Limb (tissue), 2 donors: Measurements from ENCODE around the gene CNTLN.
"Not testable (repeated sequence)": the region's sequence is repeated elsewhere in the genome, so short reads cannot be mapped to it uniquely, and the experiment has no call there.

ENCODE experiments used
- DNase-seq, 2 donors: peaks; one replicate each; pipeline ENCODE4 v3.0.0-alpha.2; 2016; ENCODE audit errors: extremely low spot score in 2 of 2

Gene CNTLN

DNA sequence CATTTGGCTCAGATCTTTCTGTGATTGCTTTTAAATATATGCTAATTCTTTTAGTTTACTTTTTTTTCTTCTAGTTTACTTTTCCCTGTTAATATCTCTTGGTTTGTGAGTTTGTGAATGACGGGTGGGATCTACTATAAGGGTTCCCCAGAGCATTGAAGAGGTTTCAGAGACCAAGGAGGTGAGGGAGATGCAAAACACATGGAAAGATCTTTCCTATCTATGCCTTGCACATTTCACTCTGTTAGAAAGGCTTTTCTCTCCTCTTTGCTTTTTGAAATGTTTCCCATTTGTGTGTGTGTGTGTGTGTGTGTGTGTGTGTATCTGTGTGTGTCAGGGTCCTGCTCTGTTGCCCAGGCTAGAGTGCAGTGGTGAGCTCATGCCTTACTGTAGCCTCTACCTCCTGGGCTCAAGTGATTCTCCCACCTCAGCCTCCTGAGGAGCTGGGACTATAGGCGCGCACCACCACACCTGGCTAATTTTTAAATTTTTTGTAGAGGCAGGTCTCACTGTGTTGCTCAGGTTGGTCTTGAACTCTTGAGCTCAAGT lies 50.7 kb downstream of the CNTLN start:
- no peak for DNase-seq

DNA sequence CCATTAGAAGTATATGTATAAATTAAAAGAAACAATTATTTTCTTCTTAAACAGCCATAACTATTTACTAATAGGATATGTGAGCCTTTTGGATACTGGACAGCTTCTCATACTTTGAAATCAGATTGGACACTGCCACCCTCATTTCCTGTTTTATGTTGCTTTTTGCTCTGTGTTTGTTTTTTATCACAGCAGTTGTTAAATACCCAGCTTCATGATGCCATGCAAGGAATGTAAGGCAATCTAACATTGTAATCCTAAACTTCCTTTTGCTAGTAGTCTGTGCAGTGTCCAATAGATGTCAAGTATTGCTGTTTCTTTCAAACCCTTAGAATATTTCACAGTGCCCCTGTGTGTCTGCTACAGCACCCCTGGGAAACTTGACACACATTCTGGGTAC lies 56.2 kb downstream of the CNTLN start:
- DNase-seq: no peak

DNA sequence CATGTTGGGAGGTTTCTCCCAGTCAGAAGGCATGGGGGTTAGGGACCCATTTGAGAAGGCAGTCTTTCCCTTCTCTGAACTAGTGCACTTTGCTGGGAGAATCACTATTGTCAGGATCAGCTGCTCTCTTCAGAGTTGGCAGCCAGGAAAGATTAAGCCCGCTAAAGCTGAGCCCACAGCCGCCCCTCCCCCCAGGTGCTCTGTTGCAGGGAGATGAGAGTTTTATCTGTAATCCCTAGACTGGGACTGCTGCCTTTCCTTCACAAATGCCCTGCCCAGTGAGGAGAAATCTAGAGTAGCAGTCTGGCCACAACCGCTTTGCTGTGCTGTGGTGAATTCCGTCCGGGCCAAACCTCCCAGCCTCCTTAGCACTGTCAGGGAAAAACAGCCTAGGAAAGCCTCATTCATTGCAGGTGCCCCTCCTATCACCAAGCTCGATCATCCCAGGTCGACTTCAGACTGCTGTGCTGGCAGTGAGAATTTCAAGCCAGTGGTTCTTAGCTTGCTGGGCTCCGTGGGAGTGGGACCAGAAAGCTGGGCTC lies 69.8 kb downstream of the CNTLN start:
- no peak for DNase-seq

DNA sequence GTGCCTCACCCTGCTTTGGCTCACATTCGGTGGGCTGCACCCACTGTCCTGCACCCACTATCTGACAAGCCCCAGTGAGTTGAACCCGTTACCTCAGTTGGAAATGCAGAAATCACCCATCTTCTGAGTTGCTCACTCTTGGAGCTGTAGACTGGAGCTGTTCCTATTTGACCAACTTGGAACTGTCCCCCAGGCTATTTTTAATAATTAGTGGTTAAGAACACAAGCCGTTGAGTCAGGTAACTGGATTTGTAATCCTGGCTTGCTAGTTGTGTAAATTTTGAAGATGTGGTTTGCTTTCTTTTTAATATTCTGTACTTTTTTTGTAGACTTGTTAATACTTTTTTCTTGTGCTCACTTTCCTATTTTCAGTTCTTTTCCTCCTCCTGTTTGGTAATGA lies 81.2 kb downstream of the CNTLN start:
- DNase-seq: no peak

DNA sequence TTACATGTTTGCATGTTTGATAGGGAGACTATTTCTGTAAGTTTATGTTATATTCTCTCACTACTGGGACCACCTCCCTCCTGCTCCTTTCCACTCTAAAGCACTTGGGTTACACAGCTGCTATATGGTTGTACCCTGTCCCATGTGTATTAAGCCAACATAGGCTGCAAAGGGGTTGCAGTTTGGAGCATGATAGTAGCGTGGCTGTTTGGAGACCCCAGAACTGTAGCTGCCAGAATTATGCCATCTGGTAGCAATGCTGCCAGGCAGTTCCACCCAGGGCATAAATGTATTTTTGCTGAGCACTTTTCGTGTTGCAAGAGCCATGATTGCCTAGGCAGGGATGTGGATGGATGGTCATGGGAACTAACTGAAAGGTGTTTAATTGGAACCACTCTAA lies 81.8 kb downstream of the CNTLN start:
- no peak for DNase-seq

DNA sequence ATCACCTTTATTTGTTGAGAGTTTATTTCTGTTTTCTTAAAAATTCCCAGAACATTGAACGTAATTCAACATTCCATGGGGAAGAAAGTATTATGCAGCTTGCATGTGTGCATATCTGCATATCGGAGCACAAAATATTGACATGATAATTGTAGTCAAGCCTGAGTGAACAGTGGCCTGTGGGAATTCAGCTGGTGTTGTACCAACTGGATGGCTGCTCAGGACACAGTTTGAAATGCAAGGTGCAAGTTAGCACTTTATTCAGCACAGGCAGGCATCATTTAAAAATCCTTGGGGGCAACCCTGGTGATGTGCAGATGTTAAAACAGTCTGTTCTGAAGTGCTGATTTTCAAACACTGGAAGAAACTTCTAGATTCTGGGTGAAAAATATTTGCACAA lies 82.4 kb downstream of the CNTLN start:
- DNase-seq: no peak

DNA sequence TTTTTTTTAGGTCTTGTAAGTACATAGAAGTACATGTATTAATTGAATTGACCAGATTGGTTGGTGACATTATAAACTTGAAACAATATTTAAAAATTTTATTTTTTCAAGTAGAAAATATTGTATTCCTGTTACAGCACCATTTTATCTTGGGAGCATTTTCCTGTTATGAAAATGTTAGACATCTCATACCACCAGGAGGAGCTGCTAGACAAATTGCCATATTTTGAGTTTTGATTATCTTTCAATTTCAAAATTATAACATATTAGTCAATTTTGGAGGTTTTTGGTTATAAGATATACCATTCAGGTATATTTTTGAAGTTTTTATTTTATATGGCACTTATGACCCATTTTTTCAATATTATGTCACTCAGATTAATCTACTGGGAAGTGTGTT lies 84.4 kb downstream of the CNTLN start:
- DNase-seq: no peak

DNA sequence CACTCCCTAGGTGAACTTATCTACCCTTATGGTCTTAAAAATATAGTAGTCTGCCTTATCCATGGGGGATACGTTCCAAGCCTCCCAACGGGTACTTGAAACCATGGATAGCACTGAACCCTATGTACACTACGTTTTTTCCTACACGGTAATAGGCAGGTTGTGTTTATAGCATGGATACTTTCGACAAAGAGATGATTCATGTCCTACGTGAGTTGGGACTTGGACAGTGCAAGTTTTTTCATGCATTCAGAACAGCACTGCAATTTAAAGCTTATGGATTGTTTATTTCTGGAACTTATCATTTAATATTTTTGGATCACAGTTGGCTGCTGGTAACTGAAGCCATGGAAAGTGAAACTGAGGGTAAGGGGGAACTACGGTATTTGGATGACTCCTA lies 88.1 kb downstream of the CNTLN start:
- DNase-seq: no peak

DNA sequence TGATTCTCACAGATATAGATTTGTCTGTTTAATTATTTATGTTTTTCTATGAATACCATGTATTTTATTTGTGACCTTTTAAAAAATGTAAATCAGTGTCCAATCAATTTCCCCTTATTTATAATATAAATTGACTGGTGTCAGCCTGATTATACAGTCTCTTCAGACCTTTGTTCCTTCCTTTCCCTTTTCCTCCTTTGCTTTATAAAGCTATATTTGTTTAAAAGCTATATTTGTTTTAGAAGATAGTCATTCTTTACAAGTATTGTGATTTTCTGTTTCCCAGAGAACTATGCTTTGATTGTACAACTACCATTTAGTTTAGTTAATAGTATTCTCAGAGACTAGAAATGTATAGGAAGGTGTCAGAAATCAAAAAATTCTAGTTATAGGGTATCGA lies 90.6 kb downstream of the CNTLN start:
- no peak for DNase-seq

DNA sequence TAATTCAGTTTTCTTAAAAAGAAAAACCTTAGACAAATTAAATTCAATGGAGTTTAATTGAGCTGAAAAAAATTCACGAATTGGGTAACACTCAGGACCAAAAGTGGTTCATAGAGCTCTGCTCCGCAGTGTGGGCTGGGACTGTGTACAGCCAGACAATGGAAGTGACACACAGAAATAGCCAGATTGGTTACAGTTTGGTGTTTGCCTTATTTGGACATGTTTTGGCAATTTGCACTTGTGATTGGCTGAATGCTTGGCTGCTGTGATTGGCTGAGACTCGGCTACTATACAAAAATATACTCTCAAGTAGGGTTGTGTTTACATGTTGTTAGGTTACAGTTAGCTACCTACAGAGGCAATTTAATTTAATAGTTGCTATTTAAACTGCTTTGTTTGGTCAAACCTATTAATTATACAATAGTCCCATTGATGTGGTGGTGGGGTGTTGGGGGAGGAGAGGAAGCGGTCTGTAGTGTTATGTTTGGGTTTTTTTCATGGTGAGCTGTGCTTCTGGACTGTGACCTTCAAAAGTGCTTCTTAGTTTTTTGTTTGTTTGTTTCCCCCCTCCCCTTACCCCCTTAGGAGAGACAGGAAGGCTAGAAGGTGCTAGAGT lies 95.2 kb downstream of the CNTLN start:
- no peak for DNase-seq

DNA sequence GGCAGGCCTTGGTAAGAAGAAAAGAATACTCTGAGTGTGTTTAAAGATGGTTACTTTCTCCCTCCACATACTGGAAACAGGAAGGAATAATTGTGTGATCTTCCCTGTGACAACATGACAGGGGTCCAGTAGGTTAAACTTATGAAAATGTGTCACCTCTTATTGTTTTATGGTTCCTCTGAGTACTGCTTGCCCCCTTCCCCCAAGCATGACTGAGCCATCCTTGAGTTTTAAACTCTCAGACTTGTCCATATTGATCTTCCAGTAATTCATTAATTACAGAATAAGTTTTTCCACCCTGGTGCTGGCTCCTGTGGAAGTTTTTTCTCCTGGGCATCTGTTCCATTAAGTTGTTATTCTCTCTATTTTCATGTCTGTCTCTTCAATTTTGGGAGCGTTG lies 95.8 kb downstream of the CNTLN start:
- no peak for DNase-seq

DNA sequence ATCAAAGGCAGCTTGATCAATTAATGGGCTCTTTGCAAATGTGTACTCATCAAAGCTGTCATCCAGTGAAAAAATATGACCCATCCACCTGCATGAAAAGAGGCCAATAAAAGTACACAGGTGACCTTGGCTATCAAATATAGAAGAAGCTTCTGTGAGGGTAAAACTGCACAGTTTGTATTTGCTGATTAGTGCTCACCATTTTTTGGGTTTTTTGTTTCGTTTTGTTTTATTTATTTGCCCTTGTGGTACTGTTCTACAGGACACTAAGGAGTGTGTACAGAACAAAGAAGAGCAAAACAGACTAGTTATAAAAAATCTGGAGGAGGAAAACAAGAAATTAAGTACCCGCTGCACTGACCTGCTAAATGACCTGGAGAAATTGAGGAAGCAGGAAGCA lies 101.3 kb downstream of the CNTLN start:
- DNase-seq: no peak

DNA sequence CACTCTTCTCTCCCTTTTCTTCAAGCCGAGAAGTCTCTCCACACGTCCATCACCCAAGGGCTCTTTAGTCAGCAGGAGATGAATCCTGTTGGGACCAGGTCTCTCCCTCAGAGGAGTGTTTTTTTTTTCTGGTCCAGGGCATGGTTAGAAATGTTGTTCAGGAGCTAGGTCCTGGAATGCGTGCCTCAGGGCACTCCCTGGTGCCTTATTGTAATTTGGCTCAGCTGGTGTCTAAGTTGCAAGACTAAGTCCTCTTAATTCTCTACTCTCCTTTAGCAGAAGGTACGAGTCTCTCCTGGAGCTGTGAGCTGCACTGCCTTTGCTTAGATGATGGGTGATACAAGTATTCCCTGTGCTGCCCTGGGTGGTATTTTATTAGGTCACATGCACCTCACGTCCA lies 111.9 kb downstream of the CNTLN start:
- DNase-seq: no peak

DNA sequence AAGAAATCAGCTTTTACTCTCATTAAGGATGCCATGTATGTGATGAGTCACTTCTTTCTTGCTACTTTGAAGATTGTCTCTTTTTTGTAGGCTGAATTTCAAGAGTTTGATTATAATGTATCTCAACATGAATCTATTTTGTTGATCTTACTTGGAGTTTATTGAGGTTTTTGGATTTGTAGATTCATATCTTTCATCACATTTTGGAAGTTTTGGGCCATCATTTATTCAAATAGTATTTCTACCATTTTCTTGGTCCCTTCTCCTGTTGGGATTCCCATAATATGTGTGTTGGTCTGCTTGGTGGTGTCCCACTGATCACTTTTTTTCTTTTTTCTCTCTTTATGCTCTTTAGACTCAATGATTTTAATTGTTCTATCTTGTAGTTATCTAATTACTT lies 116.3 kb downstream of the CNTLN start:
- DNase-seq: no peak

DNA sequence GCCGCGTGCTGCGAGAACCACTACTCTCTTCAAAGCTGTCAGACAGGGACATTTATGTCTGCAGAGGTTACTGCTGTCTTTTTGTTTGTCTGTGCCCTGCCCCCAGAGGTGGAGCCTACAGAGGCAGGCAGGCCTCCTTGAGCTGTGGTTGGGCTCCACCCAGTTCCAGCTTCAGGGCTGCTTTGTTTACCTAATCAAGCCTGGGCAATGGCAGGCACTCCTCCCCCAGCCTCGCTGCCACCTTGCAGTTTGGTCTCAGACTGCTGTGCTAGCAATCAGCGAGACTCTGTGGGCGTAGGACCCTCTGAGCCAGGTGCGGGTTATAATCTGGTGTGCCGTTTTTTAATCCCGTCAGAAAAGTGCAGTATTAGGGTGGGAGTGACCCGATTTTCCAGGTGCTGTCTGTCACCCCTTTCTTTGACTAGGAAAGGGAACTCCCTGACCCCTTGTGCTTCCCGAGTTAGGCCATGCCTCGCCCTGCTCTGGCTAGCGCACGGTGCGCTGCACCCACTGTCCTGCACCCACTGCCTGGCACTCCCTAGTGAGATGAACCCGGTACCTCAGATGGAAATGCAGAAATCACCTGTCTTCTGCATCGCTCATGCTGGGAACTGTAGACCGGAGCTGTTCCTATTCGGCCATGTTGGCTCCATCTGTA lies 133.8 kb downstream of the CNTLN start:
- not testable (repeated sequence) for DNase-seq

DNA sequence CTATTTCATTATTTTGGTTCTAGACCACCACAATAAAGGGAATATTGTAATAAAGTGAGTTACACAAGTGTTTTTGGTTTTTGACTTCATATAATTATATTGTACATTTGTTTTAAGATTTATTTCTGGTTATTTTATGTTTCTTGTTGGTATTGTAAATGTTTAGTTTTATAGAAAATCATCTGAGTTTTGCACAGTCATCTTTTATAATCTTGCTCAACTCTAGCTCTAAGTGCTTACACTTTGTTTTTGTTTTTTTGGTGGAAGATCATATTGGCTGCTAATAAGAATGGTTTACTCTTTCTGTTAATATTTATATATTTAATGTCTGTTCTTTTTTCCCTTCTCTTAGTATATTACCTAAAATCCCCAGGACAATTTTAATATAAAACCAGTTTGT lies 135.0 kb downstream of the CNTLN start:
- no peak for DNase-seq

DNA sequence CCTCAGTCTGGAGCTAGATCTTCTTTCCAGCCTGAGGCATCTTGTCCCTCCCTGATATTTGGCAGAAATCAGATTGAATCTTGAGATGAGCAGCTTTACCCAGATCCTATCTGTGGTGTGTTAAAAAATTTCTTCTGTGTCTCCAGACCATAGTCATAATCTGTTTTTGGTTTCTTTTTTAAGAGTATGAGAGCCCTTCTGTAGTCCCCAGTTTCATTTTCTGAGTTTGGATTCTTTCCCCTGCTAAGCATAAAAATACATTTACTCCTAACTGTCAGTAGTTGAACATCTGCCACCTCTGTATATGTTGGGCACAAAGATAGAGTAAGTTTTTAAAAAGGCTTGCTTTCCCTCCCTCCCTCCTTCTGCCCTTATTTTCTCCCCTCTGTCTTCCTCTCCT lies 137.7 kb downstream of the CNTLN start:
- no peak for DNase-seq

DNA sequence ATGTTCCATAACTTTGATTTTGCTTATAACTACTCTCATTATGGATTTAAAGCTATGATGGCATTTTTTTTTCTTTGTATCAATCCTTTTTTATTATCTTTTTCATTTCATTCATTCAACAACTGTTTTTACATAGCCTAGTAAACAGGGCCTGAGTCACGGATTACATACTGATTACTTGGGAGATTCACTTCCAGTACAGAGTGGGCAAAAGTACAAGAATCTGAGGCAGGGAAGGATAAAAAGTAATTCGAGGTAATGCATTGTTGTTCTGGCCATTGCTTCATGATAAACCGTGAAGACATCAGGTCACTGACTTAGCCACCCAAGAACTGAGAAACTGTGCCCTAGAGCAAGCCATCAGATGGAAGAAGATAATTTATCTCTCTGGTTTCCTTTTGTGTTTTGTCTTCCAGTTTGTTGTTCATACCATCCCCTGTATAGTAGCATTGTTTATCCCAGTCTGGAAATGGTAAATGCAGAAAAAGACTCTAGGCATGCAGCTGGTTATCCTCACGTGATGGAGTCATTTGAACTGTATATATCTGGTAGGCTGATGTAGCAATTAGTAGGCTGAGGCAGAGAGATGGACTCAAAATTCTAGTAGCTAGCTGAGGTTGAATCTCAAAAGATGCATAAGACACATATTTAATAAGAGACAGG lies 145.6 kb downstream of the CNTLN start:
- no peak for DNase-seq

DNA sequence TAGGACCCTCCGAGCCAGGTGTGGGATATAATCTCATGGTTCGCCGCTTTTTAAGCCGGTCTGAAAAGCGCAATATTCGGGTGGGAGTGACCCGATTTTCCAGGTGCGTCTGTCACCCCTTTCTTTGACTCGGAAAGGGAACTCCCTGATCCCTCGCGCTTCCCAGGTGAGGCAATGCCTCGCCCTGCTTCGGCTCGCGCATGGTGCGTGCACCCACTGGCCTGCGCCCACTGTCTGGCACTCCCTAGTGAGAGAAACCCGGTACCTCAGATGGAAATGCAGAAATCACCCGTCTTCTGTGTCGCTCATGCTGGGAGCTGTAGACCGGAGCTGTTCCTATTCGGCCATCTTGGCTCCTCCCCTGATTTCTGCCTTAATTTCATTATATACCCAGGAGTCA lies 155.8 kb downstream of the CNTLN start:
- DNase-seq: not testable (repeated sequence)

DNA sequence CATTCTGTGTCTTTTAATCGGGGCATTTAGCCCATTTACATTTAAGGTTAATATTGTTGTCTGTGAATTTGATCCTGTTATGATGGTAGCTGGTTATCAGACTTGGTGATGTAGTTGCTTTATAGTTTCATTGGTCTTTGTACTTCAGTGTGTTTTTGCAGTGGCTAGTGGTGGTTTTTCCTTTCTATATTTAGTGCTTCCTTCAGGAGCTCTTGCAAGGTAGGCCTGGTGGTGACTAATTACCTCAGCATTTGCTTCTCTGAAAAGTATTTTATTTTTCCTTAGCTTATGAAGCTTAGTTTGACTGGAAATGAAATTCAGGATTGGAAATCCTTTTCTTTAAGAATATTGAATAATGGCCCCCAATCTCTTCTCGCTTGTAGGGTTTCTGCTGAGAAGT lies 156.9 kb downstream of the CNTLN start:
- no peak for DNase-seq

DNA sequence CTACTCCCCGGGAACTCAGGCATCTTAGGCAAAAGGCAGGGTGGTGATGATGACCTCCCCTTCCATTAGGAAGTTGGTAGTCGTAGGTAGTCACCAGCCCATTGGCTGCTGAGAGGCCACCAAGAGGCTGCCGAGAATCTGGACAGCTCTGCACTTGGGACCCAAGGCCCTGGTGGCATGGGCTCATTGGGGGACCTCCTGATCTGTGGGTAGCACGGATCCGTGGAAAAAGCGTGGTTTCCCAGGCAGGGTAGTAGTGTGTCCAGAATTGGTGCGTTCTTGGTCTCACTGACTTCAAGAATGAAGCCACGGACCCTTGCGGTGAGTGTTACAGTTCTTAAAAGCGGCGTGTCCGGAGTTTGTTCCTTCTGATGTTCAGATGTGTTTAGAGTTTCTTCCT lies 158.8 kb downstream of the CNTLN start:
- DNase-seq: no peak

DNA sequence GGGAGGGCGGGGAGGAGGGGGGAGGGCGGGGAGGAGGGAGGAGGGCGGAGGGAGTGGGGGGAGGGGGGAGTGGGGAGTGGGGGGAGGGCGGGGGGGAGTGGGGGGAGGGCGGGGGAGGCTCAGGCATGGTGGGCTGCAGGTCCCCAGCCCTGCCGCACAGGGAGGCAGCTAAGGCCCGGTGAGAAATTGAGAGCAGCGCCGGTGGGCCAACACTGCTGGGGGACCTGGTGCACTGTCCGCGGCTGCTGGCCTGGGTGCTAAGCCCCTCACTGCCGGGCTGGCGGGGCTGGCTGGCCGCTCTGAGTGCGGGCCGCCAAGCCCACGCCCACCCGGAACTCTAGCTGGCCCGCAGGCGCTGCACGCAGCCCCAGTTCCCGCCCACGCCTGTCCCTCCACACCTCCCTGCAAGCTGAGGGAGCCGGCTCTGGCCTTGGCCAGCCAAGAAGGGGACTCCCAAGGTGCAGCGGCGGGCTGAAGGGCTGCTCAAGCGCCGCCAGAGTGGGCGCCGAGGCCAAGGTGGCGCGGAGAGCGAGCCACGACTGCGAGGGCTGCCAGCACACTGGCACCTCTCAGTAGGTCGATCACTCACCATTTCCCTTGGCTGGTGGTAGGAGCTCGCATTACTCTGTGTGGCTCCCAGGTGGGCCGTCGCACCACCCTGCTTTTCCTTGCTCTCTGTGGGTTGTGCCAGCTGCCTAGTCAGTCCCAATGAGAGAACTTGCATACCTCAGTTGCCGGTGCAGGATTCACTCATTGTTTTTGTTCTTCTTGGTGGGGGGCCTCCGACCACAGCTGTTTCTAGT lies 160.2 kb downstream of the CNTLN start:
- no peak for DNase-seq
